HG03280 (cell line): ENCODE measurements around the gene INTS13.
"Not testable (repeated sequence)": the region's sequence is repeated elsewhere in the genome, so short reads cannot be mapped to it uniquely, and the experiment has no call there.

Experiments
- ATAC-seq: cut with Tn5 transposase; IDR thresholded peaks from one replicate; pipeline ENCODE4 v1.9.1; 2021; ENCODE audit warnings: mild to moderate bottlenecking, moderate library complexity; ENCODE audit not compliant: unreplicated experiment

The INTS13 gene

GRCh38 chr12:26937863-26938700 is at the start of gene INTS13, which contains the start of gene FGFR1OP2:
Gene INTS13 (minus strand): TSS chr12:26937981. CDS start chr12:26936803, 1,178 bp downstream.
Gene FGFR1OP2 (plus strand): TSS chr12:26938470. CDS start chr12:26954159, 15,689 bp downstream.
- peak; percentile 85 for ATAC-seq

- no peak for ATAC-seq
Observed at GRCh38 chr12:26982866-26983265, 45.1 kb upstream of the INTS13 start.

GRCh38 chr12:26979733-26980132 is 42.0 kb upstream of the INTS13 start:
- ATAC-seq = no peak

GRCh38 chr12:26978801-26979200 is 41.0 kb upstream of the INTS13 start:
- ATAC-seq = no peak

- ATAC-seq = no peak
Observed at GRCh38 chr12:26976687-26977086, 38.9 kb upstream of the INTS13 start.

- peak; percentile 98 for ATAC-seq
Observed at GRCh38 chr12:26971963-26972362, 34.2 kb upstream of the INTS13 start.

- no peak for ATAC-seq
Observed at GRCh38 chr12:26970136-26970535, 32.4 kb upstream of the INTS13 start.

GRCh38 chr12:26966842-26967241 is 29.1 kb upstream of the INTS13 start:
- ATAC-seq = no peak

- ATAC-seq = no peak
Observed at GRCh38 chr12:26963413-26963812, 25.6 kb upstream of the INTS13 start.

GRCh38 chr12:26961803-26962202 is 24.0 kb upstream of the INTS13 start:
- ATAC-seq = no peak

- ATAC-seq = not testable (repeated sequence)
Observed at GRCh38 chr12:26961391-26961790, 23.6 kb upstream of the INTS13 start.

- no peak for ATAC-seq
Observed at GRCh38 chr12:26954027-26954426, 16.2 kb upstream of the INTS13 start.

- no peak for ATAC-seq
Observed at GRCh38 chr12:26953447-26953846, 15.7 kb upstream of the INTS13 start.

GRCh38 chr12:26948309-26948708 is 10.5 kb upstream of the INTS13 start:
- no peak for ATAC-seq

- no peak for ATAC-seq
Observed at GRCh38 chr12:26941215-26941594, 3.4 kb upstream of the INTS13 start.

GRCh38 chr12:26940516-26941214 is 2.9 kb upstream of the INTS13 start:
- ATAC-seq = no peak

GRCh38 chr12:26939953-26940352 is 2.2 kb upstream of the INTS13 start:
- no peak for ATAC-seq

GRCh38 chr12:26939192-26939832 is 1.5 kb upstream of the INTS13 start:
- no peak for ATAC-seq

GRCh38 chr12:26938701-26939062 is 901 bp upstream of the INTS13 start:
- ATAC-seq = peak; percentile 14

- ATAC-seq = no peak
Observed at GRCh38 chr12:26937443-26937862, 328 bp downstream of the INTS13 start.

- ATAC-seq = no peak
Observed at GRCh38 chr12:26936559-26937442, 980 bp downstream of the INTS13 start.
